T-helper 2 cell treated with Interferon-gamma antibody and Interleukin-4, amounts not matched to agents 5 μg/mL and 100 μg/mL, for 36 hours (primary cell): ENCODE results near the gene PIK3CB.
"Not testable (repeated sequence)": the region's sequence is repeated elsewhere in the genome, so short reads cannot be mapped to it uniquely, and the experiment has no call there.

Source experiments
- DNase-seq: peaks from one replicate; pipeline ENCODE4 v3.0.0; 2021; ENCODE audit warnings: low spot score
- H3K27ac Mint-ChIP-seq: one replicate; pipeline ENCODE4 v1.8.0; 2021; ENCODE audit warnings: mild to moderate bottlenecking, mixed read lengths
- H3K27me3 Mint-ChIP-seq: one replicate; pipeline ENCODE4 v1.8.0; 2021; ENCODE audit warnings: low read depth, mixed read lengths
- H3K36me3 Mint-ChIP-seq: one replicate; pipeline ENCODE4 v1.8.0; 2021; ENCODE audit warnings: low read depth, mixed read lengths
- H3K4me1 Mint-ChIP-seq: one replicate; pipeline ENCODE4 v1.8.0; 2021; ENCODE audit warnings: low read depth, mixed read lengths
- H3K4me3 Mint-ChIP-seq: one replicate; pipeline ENCODE4 v1.8.0; 2022; ENCODE audit warnings: mild to moderate bottlenecking, moderate library complexity, mixed read lengths
- H3K9me3 Mint-ChIP-seq: one replicate; pipeline ENCODE4 v1.8.0; 2021; ENCODE audit warnings: mixed read lengths

PIK3CB gene

DNA sequence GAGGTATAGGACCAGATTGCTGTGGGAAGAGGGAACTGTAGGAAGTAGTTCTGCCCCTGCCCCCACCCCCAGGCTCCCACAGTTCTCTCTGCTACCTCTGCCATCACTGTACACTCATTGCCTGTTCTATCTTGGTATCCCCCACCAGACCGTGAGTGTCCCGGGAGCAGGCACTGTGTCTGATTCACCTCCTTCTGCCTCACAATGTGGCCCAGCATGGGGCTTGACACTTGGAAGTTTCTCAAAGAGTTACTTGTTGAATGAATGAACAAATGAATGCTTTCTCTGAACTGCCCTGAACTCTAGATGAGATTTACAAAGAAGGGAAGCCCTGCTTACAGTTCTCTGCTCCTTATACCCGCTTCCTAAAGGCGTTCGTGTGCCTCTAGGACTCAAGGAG is 27.1 kb upstream of the PIK3CB start:
- H3K27me3 Mint-ChIP-seq = peaks cover 3% of the 10 kb centered on the region
- no peaks in the 10 kb centered on the region for H3K4me1 Mint-ChIP-seq
- H3K4me3 Mint-ChIP-seq = no peak overlapping the region
- DNase-seq = no peak
- no peaks in the 10 kb centered on the region for H3K36me3 Mint-ChIP-seq
- H3K9me3 Mint-ChIP-seq = no peaks in the 10 kb centered on the region
- no peak overlapping the region for H3K27ac Mint-ChIP-seq

DNA sequence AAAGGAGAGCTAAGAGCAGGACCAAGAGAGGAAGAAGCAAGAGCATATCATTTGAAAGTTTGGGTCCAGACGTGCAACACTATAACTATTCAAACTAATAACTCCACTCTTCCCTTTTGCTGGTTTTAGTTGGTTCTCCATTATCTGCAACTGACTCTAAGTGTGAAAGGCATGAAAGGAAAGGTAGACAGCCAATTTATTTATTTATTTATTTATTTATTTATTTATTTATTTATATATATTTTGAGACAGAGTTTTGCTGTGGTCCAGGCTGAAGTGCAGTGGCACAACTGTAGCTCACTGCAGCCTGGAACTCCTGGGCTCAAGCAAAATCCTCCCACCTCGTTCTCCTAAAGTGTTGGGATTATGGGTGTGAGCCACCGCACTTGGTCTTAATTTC is 22.1 kb upstream of the PIK3CB start:
- H3K27me3 Mint-ChIP-seq = peaks cover 8% of the 10 kb centered on the region
- H3K27ac Mint-ChIP-seq = no peak overlapping the region
- no peak overlapping the region for H3K4me3 Mint-ChIP-seq
- H3K9me3 Mint-ChIP-seq = no peaks in the 10 kb centered on the region
- no peaks in the 10 kb centered on the region for H3K36me3 Mint-ChIP-seq
- no peaks in the 10 kb centered on the region for H3K4me1 Mint-ChIP-seq
- DNase-seq = no peak

DNA sequence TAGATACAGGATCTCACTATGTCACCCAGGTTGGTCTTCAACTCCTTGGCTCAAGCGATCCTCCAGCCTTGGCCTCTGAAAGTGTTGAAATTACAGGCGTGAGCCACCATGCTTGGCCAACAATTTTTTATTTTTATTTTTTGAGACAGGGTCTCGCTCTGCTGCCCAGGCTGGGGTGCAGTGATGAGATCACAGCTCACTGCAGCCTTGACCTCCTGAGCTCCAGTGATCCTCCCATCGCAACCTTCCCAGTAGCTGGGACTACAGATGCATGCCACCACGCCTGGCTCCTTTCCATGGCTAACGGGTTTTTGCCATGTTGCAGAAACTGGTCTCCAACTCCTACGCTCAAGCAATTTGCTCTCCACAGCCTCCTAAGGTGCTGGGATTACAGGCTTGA is 20.2 kb upstream of the PIK3CB start:
- no peaks in the 10 kb centered on the region for H3K36me3 Mint-ChIP-seq
- no peak overlapping the region for H3K4me3 Mint-ChIP-seq
- H3K27ac Mint-ChIP-seq = no peak overlapping the region
- no peak for DNase-seq
- no peaks in the 10 kb centered on the region for H3K9me3 Mint-ChIP-seq
- no peaks in the 10 kb centered on the region for H3K4me1 Mint-ChIP-seq
- peaks cover 7% of the 10 kb centered on the region for H3K27me3 Mint-ChIP-seq

DNA sequence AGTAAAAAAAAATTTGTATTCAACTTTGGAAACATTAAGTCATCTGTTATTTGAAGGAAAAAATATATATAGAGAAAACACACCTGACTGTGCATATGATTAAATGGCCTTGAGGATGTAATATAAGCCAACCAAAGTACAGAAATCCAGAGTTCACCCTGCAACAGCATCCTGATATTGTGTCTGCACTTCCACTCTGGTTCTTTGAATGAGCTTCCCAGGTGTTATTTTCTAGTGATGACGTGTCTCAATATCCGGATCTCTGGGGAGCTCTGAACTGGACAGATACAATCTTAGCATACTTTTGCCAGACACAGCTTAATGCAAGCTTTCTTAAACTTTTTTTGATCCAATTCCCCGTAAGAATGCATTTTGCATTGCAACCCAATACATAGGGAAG is 19.5 kb upstream of the PIK3CB start:
- H3K27me3 Mint-ChIP-seq = peaks cover 7% of the 10 kb centered on the region
- H3K36me3 Mint-ChIP-seq = no peaks in the 10 kb centered on the region
- DNase-seq = no peak
- no peaks in the 10 kb centered on the region for H3K4me1 Mint-ChIP-seq
- H3K9me3 Mint-ChIP-seq = no peaks in the 10 kb centered on the region
- no peak overlapping the region for H3K27ac Mint-ChIP-seq
- no peak overlapping the region for H3K4me3 Mint-ChIP-seq

DNA sequence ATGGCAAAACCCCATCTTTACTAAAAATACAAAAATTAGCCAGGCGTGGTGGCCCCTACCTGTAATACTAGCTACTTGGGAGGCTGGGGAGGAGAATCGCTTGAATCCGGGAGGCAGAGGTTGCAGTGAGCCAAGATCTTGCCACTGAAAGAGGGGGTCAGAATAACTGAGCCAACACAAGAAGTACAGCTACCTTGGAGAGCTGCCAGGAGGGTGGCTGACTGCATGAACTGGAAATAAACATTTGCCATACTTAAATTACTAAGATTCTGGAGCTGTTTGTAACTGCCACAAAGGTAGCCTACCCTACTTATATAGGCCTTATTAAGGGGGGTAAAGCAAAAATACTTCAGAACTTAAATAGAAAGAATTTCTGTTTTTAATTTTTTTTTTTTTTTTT is 15.4 kb upstream of the PIK3CB start:
- no peaks in the 10 kb centered on the region for H3K27me3 Mint-ChIP-seq
- no peaks in the 10 kb centered on the region for H3K36me3 Mint-ChIP-seq
- no peaks in the 10 kb centered on the region for H3K9me3 Mint-ChIP-seq
- no peaks in the 10 kb centered on the region for H3K4me1 Mint-ChIP-seq
- DNase-seq = no peak
- no peak overlapping the region for H3K4me3 Mint-ChIP-seq
- no peak overlapping the region for H3K27ac Mint-ChIP-seq

DNA sequence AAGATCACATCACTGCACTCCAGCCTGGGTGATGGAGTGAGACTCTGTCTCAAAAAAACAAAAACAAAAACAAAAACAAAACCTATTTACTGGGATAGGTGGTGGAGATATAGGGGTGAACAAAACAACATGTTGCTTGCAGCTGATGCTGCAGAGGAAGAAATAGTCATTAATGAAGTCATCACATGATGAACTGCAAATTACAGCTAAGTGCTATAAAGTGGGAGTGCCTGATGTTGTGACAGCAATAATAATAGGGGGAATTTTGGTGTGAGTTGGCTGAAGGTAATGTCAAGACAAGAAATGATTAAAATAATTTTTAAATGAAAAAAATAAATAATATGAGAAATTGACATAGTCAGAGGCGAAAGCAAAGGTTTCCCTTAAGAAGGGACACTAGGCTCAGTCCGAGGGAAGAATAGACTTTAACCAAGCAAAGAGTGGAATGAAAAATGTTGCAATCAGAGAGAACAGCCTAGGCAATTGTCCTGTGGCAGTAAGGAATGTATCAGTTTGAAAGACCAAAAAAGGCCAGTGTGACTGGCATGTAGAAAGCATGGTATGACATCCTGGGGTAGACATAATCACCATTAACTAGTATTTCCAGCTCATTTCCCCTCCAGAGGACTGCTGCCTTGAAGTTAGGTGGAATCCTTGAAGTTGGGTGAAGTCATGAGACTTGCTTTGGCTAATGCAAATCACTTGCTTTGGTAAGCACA is 14.7 kb upstream of the PIK3CB start:
- Mint-ChIP-seq H3K4me1 (no peaks in the 10 kb centered on the region), H3K9me3 (no peaks in the 10 kb centered on the region), H3K36me3 (no peaks in the 10 kb centered on the region), H3K27me3 (no peaks in the 10 kb centered on the region), H3K27ac (no peak overlapping the region), H3K4me3 (no peak overlapping the region)
- DNase-seq = no peak

DNA sequence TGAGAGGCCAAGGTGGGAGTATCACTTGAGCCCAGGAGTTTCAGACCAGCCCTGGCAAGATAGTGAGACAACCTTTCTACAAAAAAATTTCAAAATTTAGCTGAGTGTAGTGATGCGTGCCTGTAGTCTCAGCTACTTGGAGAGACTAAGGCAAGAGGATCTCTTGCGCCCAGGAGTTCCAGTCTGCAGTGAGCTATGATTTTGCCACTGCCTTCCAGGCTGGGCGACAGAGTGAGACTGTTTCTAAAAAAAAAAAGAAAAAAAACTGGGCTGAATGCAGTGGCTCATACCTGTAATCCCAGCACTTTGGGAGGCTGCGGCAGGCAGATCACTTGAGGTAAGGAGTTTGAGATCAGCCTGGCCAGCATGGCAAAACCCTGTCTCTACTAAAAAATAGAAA is 14.0 kb upstream of the PIK3CB start:
- Mint-ChIP-seq H3K27me3 (no peaks in the 10 kb centered on the region), H3K27ac (no peak overlapping the region), H3K4me1 (no peaks in the 10 kb centered on the region), H3K4me3 (no peak overlapping the region), H3K36me3 (no peaks in the 10 kb centered on the region), H3K9me3 (no peaks in the 10 kb centered on the region)
- DNase-seq = no peak

DNA sequence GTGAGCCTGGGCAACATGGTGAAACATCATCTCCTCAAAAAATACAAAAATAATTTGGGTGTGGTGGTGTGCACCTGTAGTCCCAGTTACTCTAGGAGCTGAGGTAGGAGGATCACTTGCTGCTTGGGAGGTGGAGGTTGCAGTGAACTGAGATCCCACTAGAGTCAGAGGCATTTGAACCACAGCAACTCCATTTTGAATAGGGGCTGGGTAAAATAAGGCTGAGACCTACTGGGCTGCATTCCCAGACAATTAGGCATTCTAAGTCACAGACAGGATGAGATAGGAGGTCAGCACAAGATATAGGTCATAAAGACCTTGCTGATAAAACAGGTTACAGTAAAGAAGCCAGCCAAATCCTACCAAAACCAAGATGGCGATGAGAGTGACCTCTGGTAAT is 12.1 kb upstream of the PIK3CB start:
- not testable (repeated sequence) for DNase-seq, H3K4me1 Mint-ChIP-seq, H3K36me3 Mint-ChIP-seq, H3K27ac Mint-ChIP-seq, H3K9me3 Mint-ChIP-seq, H3K27me3 Mint-ChIP-seq, H3K4me3 Mint-ChIP-seq

DNA sequence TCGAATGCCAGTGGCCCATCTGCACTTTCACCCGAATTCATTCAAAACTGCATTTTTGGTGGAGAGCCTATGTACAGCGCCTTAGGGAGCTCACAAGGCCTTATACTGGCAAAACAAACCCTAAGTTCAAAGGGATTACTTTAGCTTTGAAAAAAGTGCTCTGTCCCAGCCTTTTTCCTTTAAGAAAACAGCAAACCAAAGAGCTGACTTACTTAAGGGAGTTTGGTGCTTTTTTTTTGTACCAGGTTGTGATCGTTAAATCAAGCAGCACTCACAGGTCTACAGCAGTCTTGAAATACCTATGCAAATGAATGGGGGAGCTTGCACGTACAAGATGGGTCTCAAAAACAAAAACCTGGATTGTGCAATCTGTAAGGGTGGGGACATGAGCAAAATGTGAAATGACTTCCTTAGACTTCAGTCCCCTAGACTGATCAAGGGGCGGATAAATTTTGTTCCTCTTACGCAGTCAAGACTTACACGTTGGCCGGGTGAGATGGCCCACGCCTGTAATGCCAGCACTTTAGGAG is 11.6 kb upstream of the PIK3CB start:
- Mint-ChIP-seq H3K27ac (no peak overlapping the region), H3K9me3 (no peaks in the 10 kb centered on the region), H3K4me1 (no peaks in the 10 kb centered on the region)

DNA sequence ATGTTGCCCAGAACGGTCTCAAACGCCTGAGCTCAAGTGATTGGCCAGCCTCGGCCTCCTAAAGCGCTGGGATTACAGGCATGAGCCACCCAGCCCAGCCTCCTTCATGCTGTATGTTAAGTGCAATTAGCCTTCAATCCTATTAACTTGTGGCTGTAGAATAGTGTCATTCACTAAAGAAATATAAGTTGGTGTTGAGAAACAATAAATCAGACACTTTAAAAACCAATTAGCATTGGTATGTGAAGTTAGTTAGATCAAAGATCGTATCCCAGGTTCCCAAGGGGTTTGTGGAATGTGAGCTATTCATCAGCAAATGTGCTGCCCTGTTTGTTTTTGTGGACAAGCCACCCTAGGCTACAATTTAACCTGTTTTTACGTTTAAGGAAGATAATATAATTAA is 11.0 kb upstream of the PIK3CB start:
- Mint-ChIP-seq H3K4me1 (no peaks in the 10 kb centered on the region), H3K9me3 (no peaks in the 10 kb centered on the region), H3K27ac (no peak overlapping the region), H3K27me3 (no peaks in the 10 kb centered on the region), H3K4me3 (no peak overlapping the region), H3K36me3 (no peaks in the 10 kb centered on the region)
- DNase-seq = no peak

More for the DNA sequence above, 11.6 kb upstream of the PIK3CB start:
- no peak for DNase-seq
- H3K4me3 Mint-ChIP-seq = no peak overlapping the region
- H3K36me3 Mint-ChIP-seq = no peaks in the 10 kb centered on the region
- no peaks in the 10 kb centered on the region for H3K27me3 Mint-ChIP-seq

DNA sequence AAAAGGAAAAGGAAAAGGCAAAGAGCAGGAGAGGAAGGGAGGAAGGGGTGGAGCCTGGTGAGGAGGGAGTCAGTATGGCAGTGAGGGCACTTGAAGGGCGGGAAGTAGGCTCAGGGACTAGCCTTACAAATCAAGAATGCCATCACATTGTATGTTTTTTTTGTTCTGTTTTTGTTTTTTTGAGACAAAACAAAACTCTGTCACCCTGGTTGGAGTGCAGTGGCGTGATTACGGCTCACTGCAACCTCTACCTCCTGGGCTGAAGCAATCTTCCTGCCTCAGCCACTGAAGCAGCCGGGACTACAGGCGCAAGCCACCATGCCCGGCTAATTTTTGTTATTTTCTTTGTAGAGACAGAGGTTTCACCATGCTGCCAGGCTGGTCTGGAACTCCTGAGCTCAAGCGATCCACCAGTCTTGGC is 10.5 kb upstream of the PIK3CB start:
- Mint-ChIP-seq H3K4me1 (no peaks in the 10 kb centered on the region), H3K9me3 (no peaks in the 10 kb centered on the region), H3K27me3 (no peaks in the 10 kb centered on the region), H3K36me3 (no peaks in the 10 kb centered on the region), H3K4me3 (no peak overlapping the region), H3K27ac (no peak overlapping the region)
- DNase-seq = no peak

DNA sequence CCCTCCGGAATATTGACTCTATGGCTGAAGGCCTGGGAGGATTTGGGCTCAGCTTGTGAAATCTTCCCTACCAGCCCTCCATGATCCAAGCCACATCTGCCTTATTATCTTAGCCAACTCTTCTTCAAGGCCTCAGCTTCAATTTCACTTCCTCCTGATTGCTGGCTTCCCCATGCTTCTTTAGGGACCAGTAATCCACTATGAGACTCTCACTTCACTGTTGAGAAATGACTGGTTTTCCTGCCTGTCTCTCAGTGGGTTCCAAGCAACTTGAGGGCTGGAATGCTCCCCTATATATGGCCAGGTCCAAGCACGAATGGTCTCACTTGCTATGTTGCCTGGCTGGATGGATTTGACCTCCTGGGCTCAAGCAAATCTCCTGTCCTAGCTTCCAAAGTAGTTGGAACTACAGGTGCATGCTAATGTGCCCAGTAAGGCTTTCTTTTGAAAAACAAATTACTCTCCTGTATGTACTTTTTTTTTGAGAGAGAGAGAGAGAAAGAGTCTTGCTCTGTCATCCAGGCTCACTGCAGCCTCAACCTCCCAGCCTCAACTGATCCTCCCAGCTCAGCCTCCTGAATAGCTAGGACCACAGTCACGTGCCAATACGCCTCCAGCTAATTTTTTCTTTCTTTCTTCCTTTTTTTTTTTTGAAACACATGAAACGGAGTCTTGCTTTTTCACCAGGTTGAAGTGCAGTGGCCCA is 7.9 kb upstream of the PIK3CB start:
- Mint-ChIP-seq H3K9me3 (no peaks in the 10 kb centered on the region), H3K36me3 (no peaks in the 10 kb centered on the region), H3K27ac (no peak overlapping the region), H3K4me1 (no peaks in the 10 kb centered on the region), H3K27me3 (no peaks in the 10 kb centered on the region), H3K4me3 (no peak overlapping the region)
- no peak for DNase-seq

DNA sequence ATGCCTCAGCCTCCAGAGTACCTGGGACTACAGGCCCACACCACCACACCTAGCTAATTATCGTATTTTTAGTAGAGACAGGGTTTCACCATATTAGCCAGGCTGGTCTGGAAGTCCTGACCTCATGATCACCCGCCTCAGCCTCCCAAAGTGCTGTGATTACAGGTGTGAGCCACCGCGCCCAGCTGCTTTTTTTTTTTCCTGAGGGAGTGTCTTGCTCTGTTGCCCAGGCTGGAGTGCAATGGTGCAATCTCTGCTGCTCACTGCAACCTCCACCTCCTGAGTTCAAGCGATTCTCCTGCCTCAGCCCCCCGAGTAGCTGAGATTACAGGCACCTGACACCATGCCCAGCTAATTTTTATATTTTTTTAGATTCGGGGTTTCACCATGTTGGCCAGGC is 3.7 kb upstream of the PIK3CB start:
- H3K9me3 Mint-ChIP-seq, H3K4me3 Mint-ChIP-seq, H3K27ac Mint-ChIP-seq, H3K36me3 Mint-ChIP-seq, H3K27me3 Mint-ChIP-seq, DNase-seq: not testable (repeated sequence)
- peaks cover 11% of the 10 kb centered on the region for H3K4me1 Mint-ChIP-seq

DNA sequence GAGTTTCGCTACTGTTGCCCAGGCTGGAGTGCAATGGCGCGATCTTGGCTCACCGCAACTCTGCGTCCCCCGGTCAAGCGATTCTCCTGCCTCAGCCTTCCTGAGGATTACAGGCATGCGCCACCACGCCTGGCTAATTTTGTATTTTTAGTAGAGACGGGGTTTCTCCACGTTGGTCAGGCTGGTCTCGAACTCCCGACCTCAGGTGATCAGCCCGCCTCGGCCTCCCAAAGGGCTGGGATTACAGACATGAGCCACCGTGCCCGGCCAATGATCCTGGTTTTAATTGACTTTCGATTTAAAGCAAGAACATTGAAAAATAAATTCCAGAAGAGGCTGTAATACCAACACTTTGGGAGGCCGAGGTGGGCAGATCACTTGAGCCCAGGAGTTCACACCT is 1.1 kb upstream of the PIK3CB start:
- H3K4me1 Mint-ChIP-seq = peaks cover 21% of the 10 kb centered on the region
- H3K9me3 Mint-ChIP-seq, H3K27me3 Mint-ChIP-seq, H3K36me3 Mint-ChIP-seq, H3K4me3 Mint-ChIP-seq, DNase-seq, H3K27ac Mint-ChIP-seq: not testable (repeated sequence)

DNA sequence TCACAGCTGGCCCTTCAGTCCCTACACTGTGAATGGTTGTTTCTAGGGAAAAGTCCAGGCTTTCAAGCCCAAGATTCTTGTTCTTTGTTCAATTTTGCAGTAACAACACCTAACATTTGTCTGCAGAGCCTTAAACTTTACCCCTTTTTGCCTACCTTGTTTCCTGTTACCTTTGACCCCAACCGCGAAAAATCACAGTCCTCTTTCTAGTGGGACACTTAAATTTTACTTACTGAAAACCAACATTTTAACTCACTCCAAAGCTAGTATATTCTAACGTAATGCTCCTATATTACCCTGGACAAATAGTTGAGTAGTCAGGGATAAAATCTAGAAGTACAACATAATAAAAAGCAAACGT is 649 bp upstream of the PIK3CB start:
- H3K4me3 Mint-ChIP-seq = peak overlapping the region; percentile 95
- no peak for DNase-seq
- H3K27me3 Mint-ChIP-seq = no peaks in the 10 kb centered on the region
- H3K36me3 Mint-ChIP-seq = peaks cover 7% of the 10 kb centered on the region
- peaks cover 21% of the 10 kb centered on the region for H3K4me1 Mint-ChIP-seq
- no peaks in the 10 kb centered on the region for H3K9me3 Mint-ChIP-seq
- peak overlapping the region; percentile 95 for H3K27ac Mint-ChIP-seq
